ENCODE results near the gene SCART1. TPM values are rescaled to one million over a fixed set of nuclear protein-coding genes. Genes with fewer than 3 reads are reported as not detected.

SCART1 gene
- total RNA-seq, 3 donors from 2014 or later = 2.5 to 4.8 (median 3.7) TPM

GRCh38 chr10:133415752-133416151, 38.0 kb upstream of the SCART1 start:
- H3K9me3 ChIP-seq = peaks cover 20% of the 10 kb centered on the region
- no peak for DNase-seq
- H3K36me3 ChIP-seq (ENCODE audit: low read depth) = no peaks in the 10 kb centered on the region
- no peak for TF ChIP-seq CTCF (IDR thresholded peaks at IDR 0.05)
- ATAC-seq = no peak
- no peak overlapping the region for H3K4me3 ChIP-seq
- H3K4me1 ChIP-seq (ENCODE audit: low read depth) = no peaks in the 10 kb centered on the region
- intact Hi-C loops (cut with DNase I, micrococcal nuclease) = no loop called here

GRCh38 chr10:133418289-133418993, 35.3 kb upstream of the SCART1 start:
- intact Hi-C loops (cut with DNase I, micrococcal nuclease) = no loop called here
- H3K4me3 ChIP-seq = no peak overlapping the region
- DNase-seq (no peak), ATAC-seq (no peak)
- no peak for TF ChIP-seq CTCF (IDR thresholded peaks at IDR 0.05)
- no peaks in the 10 kb centered on the region for H3K36me3 ChIP-seq (ENCODE audit: low read depth)
- H3K4me1 ChIP-seq (ENCODE audit: low read depth) = no peaks in the 10 kb centered on the region
- no peaks in the 10 kb centered on the region for H3K9me3 ChIP-seq

- DNase-seq (no peak), ATAC-seq (no peak)
- Histone ChIP-seq H3K4me1 (ENCODE audit: low read depth) (no peaks in the 10 kb centered on the region), H3K4me3 (no peak overlapping the region), H3K36me3 (ENCODE audit: low read depth) (no peaks in the 10 kb centered on the region), H3K9me3 (no peaks in the 10 kb centered on the region)
- TF ChIP-seq CTCF (IDR thresholded peaks at IDR 0.05) = no peak
- intact Hi-C loops (cut with DNase I, micrococcal nuclease) = no loop called here
These were observed 34.4 kb upstream of the SCART1 start for GRCh38 chr10:133419211-133419950.

GRCh38 chr10:133420028-133420427, 33.7 kb upstream of the SCART1 start:
- Histone ChIP-seq H3K36me3 (ENCODE audit: low read depth) (no peaks in the 10 kb centered on the region), H3K9me3 (no peaks in the 10 kb centered on the region), H3K4me3 (no peak overlapping the region), H3K4me1 (ENCODE audit: low read depth) (no peaks in the 10 kb centered on the region)
- no peak for TF ChIP-seq CTCF (IDR thresholded peaks at IDR 0.05)
- DNase-seq (no peak), ATAC-seq (no peak)
- intact Hi-C loops (cut with DNase I, micrococcal nuclease) = loop anchor here in 1 of 2 donors (10.0 kb wide), 1 partner anchor 155 kb away; no protein-coding TSS in a partner anchor

GRCh38 chr10:133420579-133420978, 33.2 kb upstream of the SCART1 start:
- intact Hi-C loops (cut with DNase I, micrococcal nuclease) = loop anchor here in 1 of 2 donors (10.0 kb wide), 1 partner anchor 154 kb away; no protein-coding TSS in a partner anchor
- DNase-seq = no peak
- ATAC-seq = no peak
- Histone ChIP-seq H3K9me3 (no peaks in the 10 kb centered on the region), H3K36me3 (ENCODE audit: low read depth) (no peaks in the 10 kb centered on the region), H3K4me1 (ENCODE audit: low read depth) (no peaks in the 10 kb centered on the region), H3K4me3 (no peak overlapping the region)
- no peak for TF ChIP-seq CTCF (IDR thresholded peaks at IDR 0.05)

All from mucosa of descending colon (tissue), 3 donors.